ENCODE measurements around the gene RNMT.
A peak's percentile ranks its signal among the peaks of the same experiment; 100 is the strongest.
"Not testable (repeated sequence)": the region's sequence is repeated elsewhere in the genome, so short reads cannot be mapped to it uniquely, and the experiment has no call there.

RNMT gene

DNA sequence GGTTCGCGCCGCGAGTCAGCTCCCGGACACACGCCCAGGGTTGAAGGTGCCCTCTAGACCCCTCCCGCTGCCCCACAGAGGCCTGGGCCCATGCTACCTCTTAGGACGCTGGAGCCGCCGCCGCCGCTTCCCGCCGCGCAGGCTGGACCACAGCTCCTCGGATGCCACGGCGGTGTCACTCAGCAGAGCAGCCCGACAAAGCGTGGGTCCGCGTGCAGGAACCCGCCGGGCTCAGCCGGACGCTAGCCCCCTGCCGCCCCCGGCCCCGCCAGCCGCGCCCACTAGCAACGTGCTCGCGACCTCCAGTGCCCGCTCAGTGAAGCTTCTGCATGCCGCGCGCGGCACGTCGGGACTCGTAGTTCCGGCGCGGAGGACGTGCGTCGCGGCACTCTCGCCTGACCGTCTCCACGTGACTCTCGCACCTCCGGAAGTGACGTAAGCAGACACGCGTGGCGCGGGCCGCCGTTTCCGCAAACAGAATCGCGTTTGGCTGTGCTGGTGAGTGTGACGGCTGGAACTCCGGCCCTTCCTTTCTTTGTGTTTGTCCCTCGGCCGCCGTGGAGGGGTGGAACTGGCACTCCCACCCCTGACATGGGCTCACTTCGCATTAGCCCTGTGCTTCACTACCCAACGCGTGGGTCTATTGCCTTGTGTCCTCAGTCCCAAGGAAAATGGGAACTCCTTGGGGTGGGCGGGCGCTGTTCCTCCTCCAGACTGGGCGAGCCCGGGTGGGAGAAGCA is at the start of gene RNMT, which contains the start of gene FAM210A:
Gene RNMT, plus strand, starts transcription at position 442 of the 740 bp plus-strand sequence. CDS start 4,845 bp downstream, outside the sequence.
Gene FAM210A, minus strand, starts transcription at position 327 of the 740 bp plus-strand sequence. CDS start 44,481 bp downstream, outside the sequence.
- peak; percentile 94 for DNase-seq

DNA sequence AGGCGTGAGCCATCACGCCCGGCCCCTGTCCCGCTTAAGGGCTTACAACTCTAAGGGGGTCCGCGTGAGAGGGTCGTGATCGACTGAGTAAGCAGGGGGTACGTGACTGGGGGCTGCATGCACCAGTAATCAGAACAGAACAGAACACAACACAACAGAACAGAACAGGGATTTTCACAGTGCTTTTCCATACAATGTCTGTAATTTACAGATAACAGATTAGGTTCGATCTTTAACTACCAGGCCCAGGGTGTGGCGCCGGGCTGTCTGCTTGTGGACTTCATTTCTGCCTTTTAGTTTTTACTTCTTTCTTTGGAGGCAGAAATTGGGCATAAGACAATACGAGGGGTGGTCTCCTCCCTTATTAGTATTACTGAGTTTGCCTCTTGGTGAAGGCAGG is 49.1 kb upstream of the RNMT start:
- DNase-seq: not testable (repeated sequence)

DNA sequence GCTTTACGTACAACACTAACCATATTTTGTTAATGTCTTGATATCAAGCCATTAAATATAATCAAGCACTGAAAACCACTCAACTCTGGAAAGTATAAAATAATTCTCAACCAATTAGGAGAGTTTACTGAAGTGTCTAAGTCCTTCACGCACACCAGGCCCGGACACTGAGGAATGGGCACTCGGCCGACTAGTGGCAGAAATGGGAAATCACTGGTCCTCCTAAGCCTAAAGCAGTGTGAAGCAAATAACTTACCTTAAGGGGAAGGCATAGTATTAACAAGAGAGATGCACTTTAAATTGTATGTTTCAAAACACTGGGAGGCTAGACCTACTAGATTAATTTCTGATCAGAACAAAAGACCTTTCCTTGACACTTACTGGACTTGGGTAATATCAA is 45.9 kb upstream of the RNMT start:
- no peak for DNase-seq

- no peak for DNase-seq
Measured at GRCh38 chr18:13681701-13682100, 44.8 kb upstream of the RNMT start.

- DNase-seq: no peak
Measured at GRCh38 chr18:13684546-13684945, 41.9 kb upstream of the RNMT start.

DNA sequence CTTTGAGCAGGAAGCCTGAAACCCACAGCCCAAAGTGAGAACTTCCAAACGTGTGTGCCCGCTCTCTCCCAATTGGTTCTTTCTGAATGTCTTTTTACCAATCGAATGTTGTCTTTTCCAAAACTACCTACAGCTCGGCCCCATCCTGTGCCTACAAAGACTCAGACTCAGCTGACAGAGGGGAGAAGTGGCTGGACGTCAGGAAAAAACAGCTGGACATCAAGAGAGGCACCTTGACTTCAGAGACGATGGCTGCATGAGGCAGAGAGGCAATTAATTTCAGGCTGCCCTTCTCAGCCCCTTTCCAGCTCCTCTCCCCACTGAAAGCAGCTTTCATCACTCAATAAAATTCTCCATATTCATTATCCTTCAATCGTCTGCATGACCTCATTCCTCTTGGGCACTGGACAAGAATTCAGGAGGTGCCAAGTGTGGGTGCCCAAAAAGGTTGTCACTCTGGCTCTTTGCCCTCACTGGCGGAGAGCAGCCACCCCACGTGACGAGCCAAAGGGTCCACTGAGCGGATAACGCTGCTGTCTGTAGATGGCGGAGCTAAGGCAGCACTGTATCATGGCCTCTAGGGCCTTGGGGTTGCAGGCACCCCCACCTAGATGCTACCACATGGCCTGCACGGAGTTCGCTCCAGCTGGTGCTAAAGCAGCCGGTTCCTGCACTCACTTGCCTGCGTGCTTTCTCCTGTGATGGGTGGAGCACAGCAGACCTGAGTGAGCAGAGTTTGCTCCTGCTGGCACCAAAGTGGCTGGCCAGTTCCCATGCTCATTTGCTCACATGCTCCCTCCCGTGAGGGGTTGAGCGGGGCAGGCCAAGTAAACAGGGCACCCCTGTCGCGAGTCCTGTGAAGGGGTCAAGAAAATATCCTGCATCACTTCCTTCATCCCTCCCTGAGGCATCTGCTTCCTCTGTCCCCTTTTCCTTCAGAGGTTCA is 38.0 kb upstream of the RNMT start:
- DNase-seq: no peak

DNA sequence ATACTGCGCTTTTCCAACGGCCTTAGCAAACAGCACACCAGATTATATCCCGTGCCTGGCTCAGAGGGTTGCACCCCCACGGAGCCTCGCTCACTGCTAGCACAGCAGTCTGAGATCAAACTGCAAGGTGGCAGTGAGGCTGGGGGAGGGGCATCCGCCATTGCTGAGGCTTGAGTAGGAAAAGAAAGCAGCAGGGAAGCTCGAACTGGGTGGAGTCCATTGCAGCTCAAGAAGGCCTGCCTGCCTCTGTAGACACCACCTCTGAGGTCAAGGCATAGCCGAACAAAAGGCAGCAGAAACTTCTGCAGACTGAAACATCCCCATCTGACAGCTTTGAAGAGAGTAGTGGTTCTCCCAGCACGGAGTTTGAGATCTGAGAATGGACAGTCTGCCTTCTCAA is 36.4 kb upstream of the RNMT start:
- not testable (repeated sequence) for DNase-seq

GRCh38 chr18:13695337-13695736 is 31.1 kb upstream of the RNMT start:
- DNase-seq: not testable (repeated sequence)

GRCh38 chr18:13696961-13697360 is 29.5 kb upstream of the RNMT start:
- no peak for DNase-seq

DNA sequence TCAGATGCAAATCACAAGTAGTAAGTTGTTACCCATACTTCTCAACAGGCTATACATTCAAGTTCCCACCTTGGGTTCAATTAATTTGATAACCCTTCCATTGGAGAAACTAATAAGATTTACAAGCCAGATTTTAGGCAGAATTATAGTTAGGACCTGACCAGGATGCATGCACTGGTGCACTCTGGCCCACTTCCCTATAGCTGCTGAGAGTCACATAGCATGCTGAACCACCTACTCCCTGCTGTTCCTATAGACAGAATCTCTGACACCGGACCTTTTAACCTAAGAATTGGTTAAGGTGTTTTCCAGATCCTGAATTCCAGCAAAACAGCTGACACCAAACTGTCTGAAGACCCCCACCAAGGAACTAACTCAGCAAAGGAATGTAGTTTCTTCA is 26.3 kb upstream of the RNMT start:
- no peak for DNase-seq

GRCh38 chr18:13703899-13704298 is 22.6 kb upstream of the RNMT start:
- DNase-seq: no peak

- DNase-seq: no peak
Measured at GRCh38 chr18:13710414-13710831, 16.1 kb upstream of the RNMT start.

DNA sequence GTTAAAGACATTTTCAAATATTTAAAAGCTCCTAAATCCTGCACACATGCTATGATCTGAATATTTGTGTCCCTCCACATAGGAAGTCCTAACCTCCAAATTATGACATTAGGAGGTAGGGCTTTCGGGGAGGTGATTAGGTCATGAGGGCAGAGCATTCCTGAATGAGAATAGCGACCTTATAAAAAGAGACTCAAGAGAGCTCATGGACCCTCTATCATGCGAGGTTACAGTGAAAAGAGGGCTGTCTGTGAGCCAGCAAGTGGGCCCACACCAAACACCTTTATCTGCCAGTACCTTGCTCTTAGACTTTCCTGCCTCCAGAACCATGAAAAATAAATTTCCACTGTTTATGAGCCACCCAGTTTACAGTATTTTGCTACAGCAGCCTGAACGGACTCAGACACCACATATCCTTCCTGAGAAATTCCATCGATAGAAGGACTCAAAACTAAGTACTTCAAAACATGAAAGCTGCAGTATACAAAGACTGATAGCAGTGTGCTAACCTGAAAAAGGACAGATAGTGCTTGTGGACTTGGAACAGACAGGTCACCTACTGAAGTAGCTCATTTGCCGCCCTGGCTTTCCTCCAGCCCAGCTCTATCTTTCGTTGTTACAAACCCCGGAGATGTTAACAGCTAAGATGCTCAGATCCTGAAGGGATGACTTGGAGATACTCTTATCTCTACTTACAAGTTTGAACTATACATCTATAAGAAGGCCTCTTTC is 13.9 kb upstream of the RNMT start:
- DNase-seq: no peak

- no peak for DNase-seq
Measured at GRCh38 chr18:13713455-13714055, 12.9 kb upstream of the RNMT start.

GRCh38 chr18:13715330-13715729 is 11.1 kb upstream of the RNMT start:
- no peak for DNase-seq

GRCh38 chr18:13716916-13717315 is 9.6 kb upstream of the RNMT start:
- no peak for DNase-seq

- no peak for DNase-seq
Measured at GRCh38 chr18:13720123-13720522, 6.3 kb upstream of the RNMT start.

DNA sequence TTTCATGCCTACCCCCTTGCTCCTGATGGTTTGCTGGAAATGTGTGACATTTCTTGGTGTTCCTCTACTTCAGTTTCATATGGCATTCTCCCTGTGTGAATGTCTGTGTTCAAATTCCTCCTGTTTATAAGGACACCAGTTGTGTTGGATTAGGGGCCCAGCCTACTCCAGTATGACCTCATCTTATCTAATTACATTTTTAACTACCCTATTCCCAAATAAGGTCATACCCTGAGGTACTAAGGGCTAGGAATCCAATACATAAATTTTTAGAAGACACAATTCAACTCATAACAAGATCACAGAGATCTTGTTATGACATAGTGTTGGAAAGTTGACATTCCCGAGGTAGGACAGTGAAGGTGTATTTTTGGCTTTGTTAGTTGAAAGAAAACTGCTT is 5.6 kb upstream of the RNMT start:
- DNase-seq: no peak

DNA sequence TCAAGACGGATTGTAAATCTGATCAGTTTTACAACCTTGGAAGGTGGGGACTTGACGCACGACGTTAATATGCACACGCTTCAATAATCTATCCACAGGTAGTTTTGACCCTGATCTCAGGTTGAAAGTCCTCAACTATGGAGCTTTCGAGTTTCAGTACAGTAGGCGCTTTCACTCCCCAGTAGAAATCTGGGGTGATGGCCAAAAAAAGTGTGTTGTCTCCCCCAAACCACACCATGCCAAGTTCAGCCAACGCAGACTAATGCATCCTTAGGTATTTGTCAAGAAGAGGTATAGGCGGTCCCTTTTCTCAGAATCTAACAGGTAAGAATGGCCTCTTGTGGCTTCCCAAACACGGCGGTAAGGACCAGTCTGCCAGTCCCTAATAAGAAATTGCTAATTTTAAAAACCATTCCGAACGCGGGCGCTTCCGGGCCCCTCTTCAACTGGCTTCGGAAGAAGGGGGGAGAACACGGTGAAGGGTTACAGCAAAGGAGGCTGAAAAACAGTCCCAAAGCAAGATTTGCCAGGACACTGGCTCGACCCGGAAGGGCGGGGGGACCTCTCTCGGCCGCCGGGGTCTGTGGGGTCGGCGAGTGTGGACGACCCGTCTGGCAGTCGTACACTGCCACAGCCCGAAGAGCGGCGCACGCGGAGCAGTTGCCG is 774 bp upstream of the RNMT start:
- DNase-seq: peak; percentile 19

DNA sequence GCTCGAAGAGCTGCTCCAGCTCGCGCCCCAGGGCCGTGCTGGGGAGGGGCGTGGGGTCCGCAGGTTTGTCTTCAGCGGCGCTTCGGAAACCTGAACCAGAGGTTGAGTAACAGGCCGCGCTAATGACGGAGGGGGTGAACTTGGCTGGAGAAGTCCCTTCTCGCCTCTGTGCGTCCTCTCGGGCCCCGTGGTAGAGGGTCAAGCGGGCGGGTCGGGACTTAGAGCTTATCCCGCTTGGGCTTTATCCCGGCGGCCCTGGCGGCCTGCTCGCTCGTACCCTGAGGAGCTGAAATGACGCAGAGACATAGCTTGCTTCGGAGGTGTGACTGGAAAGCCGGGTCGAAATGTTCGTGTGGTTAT is 479 bp downstream of the RNMT start:
- peak; percentile 32 for DNase-seq

GRCh38 chr18:13730481-13730880 is 4.0 kb downstream of the RNMT start:
- no peak for DNase-seq

- DNase-seq: no peak
Measured at GRCh38 chr18:13735681-13736080, 9.2 kb downstream of the RNMT start.

Data from NCI-H1105 treated with DMSO at 0.1 percent for 48 hours (cell line).